RWPE1 (cell line): Measurements from ENCODE around the gene TTC21A.

Experiments used
- CTCF ChIA-PET: fragments of 350-600 bp; sonication (Branson Sonifier 250); formaldehyde crosslinking; extraction: SDS; loops from one replicate; lab custom pipeline; 2021; lab: Yijun Ruan, JAX
- POLR2A ChIA-PET: fragments of 400-600 bp; formaldehyde crosslinking; extraction: SDS; loops from one replicate; lab custom pipeline; 2020; ENCODE audit warnings: antibody characterized with exemption; ENCODE audit not compliant: low non-redundant PET; lab: Yijun Ruan, JAX
- DNase-seq: peaks from one replicate; pipeline ENCODE4 v3.0.0; 2012; ENCODE audit warnings: low spot score
- H3K27ac ChIP-seq: fragments of 450-650 bp; 2 replicates; pipeline ENCODE4 v1.5.1; 2017
- TF ChIP-seq, protein P1 (sequence below): fragments of 450-650 bp; conservative IDR thresholded peaks from 2 replicates; pipeline ENCODE4 v1.5.1; 2017; ENCODE audit warnings: low read depth, mild to moderate bottlenecking

Gene TTC21A

GRCh38 chr3:39177708-39178332 lies 70.3 kb downstream of the TTC21A start:
- peak; percentile 88 for DNase-seq
- POLR2A ChIA-PET: interaction anchor here (0.5 kb wide), 1 partner anchor 619 kb away, joined by 5 read pairs; no protein-coding TSS in a partner anchor
- TF ChIP-seq, protein P1, sequence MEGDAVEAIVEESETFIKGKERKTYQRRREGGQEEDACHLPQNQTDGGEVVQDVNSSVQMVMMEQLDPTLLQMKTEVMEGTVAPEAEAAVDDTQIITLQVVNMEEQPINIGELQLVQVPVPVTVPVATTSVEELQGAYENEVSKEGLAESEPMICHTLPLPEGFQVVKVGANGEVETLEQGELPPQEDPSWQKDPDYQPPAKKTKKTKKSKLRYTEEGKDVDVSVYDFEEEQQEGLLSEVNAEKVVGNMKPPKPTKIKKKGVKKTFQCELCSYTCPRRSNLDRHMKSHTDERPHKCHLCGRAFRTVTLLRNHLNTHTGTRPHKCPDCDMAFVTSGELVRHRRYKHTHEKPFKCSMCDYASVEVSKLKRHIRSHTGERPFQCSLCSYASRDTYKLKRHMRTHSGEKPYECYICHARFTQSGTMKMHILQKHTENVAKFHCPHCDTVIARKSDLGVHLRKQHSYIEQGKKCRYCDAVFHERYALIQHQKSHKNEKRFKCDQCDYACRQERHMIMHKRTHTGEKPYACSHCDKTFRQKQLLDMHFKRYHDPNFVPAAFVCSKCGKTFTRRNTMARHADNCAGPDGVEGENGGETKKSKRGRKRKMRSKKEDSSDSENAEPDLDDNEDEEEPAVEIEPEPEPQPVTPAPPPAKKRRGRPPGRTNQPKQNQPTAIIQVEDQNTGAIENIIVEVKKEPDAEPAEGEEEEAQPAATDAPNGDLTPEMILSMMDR: no peak
- H3K27ac ChIP-seq: peak overlapping the region; percentile 90
- CTCF ChIA-PET: interaction anchor here (1.2 kb wide), 1 partner anchor 110 kb away, joined by 3 read pairs; no protein-coding TSS in a partner anchor

GRCh38 chr3:39178553-39178952 lies 71.1 kb downstream of the TTC21A start:
- peak overlapping the region; percentile 90 for H3K27ac ChIP-seq
- TF ChIP-seq, protein P1: no peak
- DNase-seq: no peak
- ChIA-PET POLR2A (no interaction called here), CTCF (interaction anchor here (1.2 kb wide), 1 partner anchor 110 kb away, joined by 3 read pairs; no protein-coding TSS in a partner anchor)

DNA sequence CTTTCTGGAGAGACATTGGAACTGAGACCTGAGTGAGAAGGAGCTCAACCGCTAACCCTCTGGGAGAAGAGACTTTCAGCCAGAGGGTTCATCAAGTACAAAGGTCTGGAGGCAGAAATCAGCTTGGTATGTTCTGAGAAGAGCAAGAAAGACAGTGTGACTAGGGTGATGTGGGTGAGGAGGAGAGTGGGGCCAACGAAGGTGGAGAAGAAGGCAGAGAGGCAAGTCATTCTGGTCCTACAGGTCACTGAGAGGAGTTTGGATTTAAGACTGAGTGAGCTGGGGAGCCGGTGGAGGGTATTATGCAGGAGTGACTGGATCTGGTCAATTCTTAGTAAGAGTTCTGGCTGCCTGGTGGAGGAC lies 72.7 kb downstream of the TTC21A start:
- CTCF ChIA-PET: no interaction called here
- peak overlapping the region; percentile 83 for H3K27ac ChIP-seq
- POLR2A ChIA-PET: no interaction called here
- TF ChIP-seq, protein P1: no peak
- no peak for DNase-seq

DNA sequence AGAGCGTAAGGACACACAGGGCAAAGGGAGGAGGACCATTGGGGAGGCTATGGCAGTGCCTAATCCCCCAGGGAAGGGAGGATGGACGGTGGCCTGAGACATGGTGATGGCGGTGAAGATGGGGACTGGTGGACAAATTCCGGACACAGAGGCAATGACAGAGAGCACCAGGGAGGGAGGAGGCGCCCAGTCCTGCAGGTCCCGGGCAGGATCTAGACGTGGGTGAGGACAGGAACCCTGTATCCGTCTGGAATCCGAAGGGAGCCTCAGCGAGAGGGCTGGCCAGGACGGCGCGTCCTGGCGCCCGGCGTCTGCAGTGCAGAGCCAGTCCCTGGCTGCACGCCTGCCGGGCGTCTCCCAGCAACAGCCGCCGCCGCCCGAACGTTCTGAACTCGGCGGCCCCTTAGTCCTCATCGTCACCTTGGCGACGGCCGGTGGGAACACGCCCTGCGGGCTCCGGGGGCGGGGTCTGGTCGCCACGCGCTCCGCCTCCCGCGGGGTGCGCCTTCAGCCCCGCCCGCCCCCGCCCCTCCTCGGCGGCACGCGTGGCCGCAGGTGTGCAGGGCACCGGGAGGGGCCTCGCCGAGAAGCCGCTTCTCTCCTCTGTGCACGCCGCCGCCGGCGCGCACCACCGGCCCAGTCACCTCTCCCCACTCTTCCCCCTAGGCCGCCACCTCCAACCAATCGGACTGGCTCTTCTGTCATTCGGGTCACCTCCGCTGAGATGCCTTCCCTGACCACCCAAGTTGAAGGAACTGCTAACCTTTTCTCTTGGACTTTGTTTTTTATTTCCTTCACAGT lies 73.3 kb downstream of the TTC21A start:
- peak overlapping the region; percentile 83 for H3K27ac ChIP-seq
- ChIA-PET CTCF (no interaction called here), POLR2A (no interaction called here)
- DNase-seq: peak; percentile 78
- TF ChIP-seq, protein P1: no peak

- peak overlapping the region; percentile 83 for H3K27ac ChIP-seq
- ChIA-PET POLR2A (no interaction called here), CTCF (interaction anchor here (0.6 kb wide), 1 partner anchor 36 kb away, joined by 3 read pairs; no protein-coding TSS in a partner anchor)
- TF ChIP-seq, protein P1: no peak
- no peak for DNase-seq
Measured at GRCh38 chr3:39181408-39182335, 74.2 kb downstream of the TTC21A start.
